DND-41 (cell line): ENCODE data around the gene SH2B3.

Source experiments
- ATAC-seq: fragments of 200-7000 bp; cut with Tn5 transposase; 3 replicates; pipeline ENCODE4 v1.9.1; 2021; ENCODE audit warnings: low read depth; ENCODE audit not compliant: insufficient read depth
- DNase-seq: peaks from one replicate; pipeline ENCODE4 v3.0.0-alpha.2; 2020
- H2AFZ ChIP-seq: 2 replicates; pipeline ENCODE4 v1.6.0; 2012; ENCODE audit warnings: low read depth, low read length
- H3K27ac ChIP-seq: 2 replicates; pipeline ENCODE4 v1.5.1; 2012; ENCODE audit warnings: low read length, inconsistent platforms
- H3K27me3 ChIP-seq: fragments of 200-600 bp; sonication (generic); 2 replicates; pipeline ENCODE4 v1.6.0; 2012; ENCODE audit warnings: low read length, mild to moderate bottlenecking, inconsistent platforms; ENCODE audit not compliant: insufficient read depth, poor library complexity
- H3K36me3 ChIP-seq: 2 replicates; pipeline ENCODE4 v1.5.1; 2012; ENCODE audit warnings: low read length, inconsistent platforms; ENCODE audit not compliant: insufficient read depth
- H3K4me1 ChIP-seq: 2 replicates; pipeline ENCODE4 v1.5.1; 2012; ENCODE audit warnings: mild to moderate bottlenecking, low read length; ENCODE audit not compliant: insufficient read depth
- H3K4me2 ChIP-seq: 2 replicates; pipeline ENCODE4 v1.6.0; 2012; ENCODE audit warnings: mild to moderate bottlenecking, moderate library complexity, low read length, inconsistent platforms; ENCODE audit not compliant: insufficient read depth
- H3K4me3 ChIP-seq, 2 experiments: fragments of 200-600 bp in 1 of 2; shearing (Covaris generic) in 1 of 2; 2 replicates each; pipeline ENCODE4 v1.5.1; 2012 to 2016; ENCODE audit warnings: inconsistent platforms in 2 of 2, low read length in 2 of 2, mild to moderate bottlenecking in 2 of 2, low read depth in 1 of 2, moderate library complexity in 1 of 2
- H3K79me2 ChIP-seq: 2 replicates; pipeline ENCODE4 v1.6.0; 2012; ENCODE audit warnings: low read length, inconsistent platforms; ENCODE audit not compliant: insufficient read depth
- H3K9ac ChIP-seq: 2 replicates; pipeline ENCODE4 v1.6.0; 2012; ENCODE audit warnings: low read depth, mild to moderate bottlenecking, inconsistent platforms, low read length, moderate library complexity
- H3K9me3 ChIP-seq: 2 replicates; pipeline ENCODE4 v1.5.1; 2012; ENCODE audit warnings: low read length, moderate library complexity, mild to moderate bottlenecking, inconsistent platforms; ENCODE audit not compliant: insufficient read depth, severe bottlenecking
- H4K20me1 ChIP-seq: 2 replicates; pipeline ENCODE4 v1.6.0; 2012; ENCODE audit warnings: low read length; ENCODE audit not compliant: insufficient read depth
- CTCF ChIP-seq: IDR thresholded peaks from 2 replicates; pipeline ENCODE4 v1.5.1; 2012; ENCODE audit warnings: borderline replicate concordance, low read length, moderate library complexity, mild to moderate bottlenecking; ENCODE audit not compliant: poor library complexity, severe bottlenecking; ENCODE audit errors: extremely low read depth
- EZH2 ChIP-seq: IDR thresholded peaks from 3 replicates; pipeline ENCODE4 v1.6.1; 2012; ENCODE audit warnings: borderline replicate concordance, low read depth, mild to moderate bottlenecking, moderate library complexity, low read length, inconsistent platforms; ENCODE audit not compliant: severe bottlenecking

The SH2B3 gene

DNA sequence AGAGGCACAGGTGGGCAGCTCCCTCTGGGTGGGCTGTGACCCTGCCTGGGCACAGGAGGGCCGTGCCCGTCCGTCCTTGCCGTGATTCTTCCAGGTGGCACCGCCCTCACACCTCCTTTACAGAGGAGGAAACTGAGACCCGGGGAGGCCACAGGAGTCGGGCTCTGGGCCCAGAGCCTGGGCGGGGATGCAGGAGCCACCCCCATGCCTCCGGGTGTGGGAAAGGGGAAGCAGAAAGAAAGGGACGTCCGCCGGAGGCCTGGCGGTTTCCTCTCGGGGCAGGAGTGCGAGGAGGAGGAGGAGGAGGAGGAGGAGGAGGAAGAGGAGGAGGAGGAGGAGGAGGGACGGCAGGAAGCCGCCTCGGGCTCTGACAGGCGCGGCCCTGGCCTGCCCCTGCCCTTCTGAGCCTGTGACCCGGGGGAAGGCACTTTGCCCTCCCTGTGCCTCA, 23.0 kb downstream of the SH2B3 start:
- ATAC-seq (peak; percentile 30), DNase-seq (peak; percentile 44)
- no peak overlapping the region for H3K4me3 ChIP-seq
- TF ChIP-seq EZH2 (no peak), CTCF (no peak)
- no peaks in the 10 kb centered on the region; the same call in 1 of the 2 replicates for H3K4me1 ChIP-seq
- H3K27ac ChIP-seq = no peak overlapping the region
- H2AFZ ChIP-seq = no peak overlapping the region
- H3K9me3 ChIP-seq = no peaks in the 10 kb centered on the region
- peaks cover 42% of the 10 kb centered on the region for H3K79me2 ChIP-seq
- no peak overlapping the region for H3K4me2 ChIP-seq
- H3K36me3 ChIP-seq = peaks cover 20% of the 10 kb centered on the region
- H3K9ac ChIP-seq = no peak overlapping the region
- no peaks in the 10 kb centered on the region for H3K27me3 ChIP-seq
- peaks cover 44% of the 10 kb centered on the region for H4K20me1 ChIP-seq

- H3K4me3 ChIP-seq = no peak overlapping the region
- no peak overlapping the region for H2AFZ ChIP-seq
- H3K27ac ChIP-seq = no peak overlapping the region
- no peak overlapping the region for H3K4me2 ChIP-seq
- peaks cover 40% of the 10 kb centered on the region for H3K79me2 ChIP-seq
- H3K36me3 ChIP-seq = peaks cover 12% of the 10 kb centered on the region
- TF ChIP-seq EZH2 (no peak), CTCF (no peak)
- no peak overlapping the region for H3K9ac ChIP-seq
- peak; percentile 56 for DNase-seq
- ATAC-seq = peak; percentile 28
- peaks cover 45% of the 10 kb centered on the region for H4K20me1 ChIP-seq
- no peaks in the 10 kb centered on the region for H3K27me3 ChIP-seq
- no peaks in the 10 kb centered on the region for H3K9me3 ChIP-seq
- H3K4me1 ChIP-seq = peaks cover 4% of the 10 kb centered on the region; the same call in 1 of the 2 replicates
Measured at GRCh38 chr12:111429828-111430432, 24.2 kb downstream of the SH2B3 start.

DNA sequence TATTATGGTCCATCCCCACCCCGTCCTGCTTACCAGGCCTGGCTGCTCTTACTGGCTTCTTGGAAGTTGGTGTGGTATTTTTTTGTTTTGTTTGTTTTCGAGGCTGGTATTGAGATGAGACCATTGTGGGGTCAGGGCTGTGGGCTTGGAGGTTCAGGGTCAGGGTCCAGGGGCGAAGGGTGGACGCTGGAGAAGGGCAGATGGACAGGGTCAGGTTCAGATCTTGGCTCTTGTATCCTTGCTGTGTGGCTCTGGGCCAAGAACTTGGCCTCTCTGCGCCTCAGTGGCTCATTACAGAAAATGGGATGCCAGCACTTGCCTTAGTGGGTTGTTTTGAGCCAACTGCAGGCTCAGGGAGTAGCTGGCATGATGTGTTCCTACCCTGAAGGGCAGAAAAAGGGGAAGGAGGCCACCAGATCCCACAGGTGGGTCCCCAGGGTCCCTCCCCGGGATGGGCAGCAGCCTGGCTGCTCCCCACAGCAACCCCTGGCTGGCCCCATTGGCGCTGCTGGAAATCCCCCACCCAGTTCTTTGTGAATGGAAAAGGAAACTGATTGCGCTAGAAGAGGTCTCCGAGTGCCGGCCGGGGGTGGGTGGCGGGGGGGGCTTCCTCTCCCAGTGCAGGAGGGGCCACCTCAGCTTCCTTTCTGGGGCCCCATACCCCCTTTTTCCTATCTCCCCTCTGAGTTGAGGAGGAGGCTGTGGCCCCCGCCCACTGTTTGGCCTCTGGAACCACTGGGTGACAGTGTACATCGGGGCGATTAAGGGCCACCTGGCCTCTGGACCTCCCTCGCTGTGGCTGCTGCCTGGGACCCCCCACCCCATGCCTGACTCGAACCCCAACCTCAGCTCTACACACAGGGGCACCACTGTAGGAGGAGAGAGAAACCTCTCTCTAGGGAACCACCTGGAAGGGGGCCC, 25.0 kb downstream of the SH2B3 start:
- peaks cover 46% of the 10 kb centered on the region for H4K20me1 ChIP-seq
- TF ChIP-seq CTCF = no peak
- no peak for TF ChIP-seq EZH2
- 0 out of 2 replicates have a peak overlapping the region, but pooled peaks have one; percentile 42 for H3K27ac ChIP-seq
- peaks cover 40% of the 10 kb centered on the region for H3K79me2 ChIP-seq
- H3K9ac ChIP-seq = no peak overlapping the region
- H3K4me3 ChIP-seq = no peak overlapping the region
- DNase-seq (no peak), ATAC-seq (no peak)
- H3K27me3 ChIP-seq = no peaks in the 10 kb centered on the region
- H3K36me3 ChIP-seq = peaks cover 11% of the 10 kb centered on the region
- peaks cover 9% of the 10 kb centered on the region for H3K4me1 ChIP-seq
- no peaks in the 10 kb centered on the region for H3K9me3 ChIP-seq
- H3K4me2 ChIP-seq = no peak overlapping the region
- H2AFZ ChIP-seq = no peak overlapping the region
